Epidermal melanocyte (primary cell): Measurements from ENCODE around the gene WDR17.

ENCODE experiments used
- DNase-seq: peaks from one replicate; pipeline ENCODE4 v3.0.0; 2011; ENCODE audit warnings: low spot score; ENCODE audit not compliant: insufficient read length

Gene WDR17

GRCh38 chr4:176065435-176066291 lies at the start of gene WDR17:
WDR17 (plus strand) TSS chr4:176065841; CDS start chr4:176111581, 45,740 bp downstream.
- DNase-seq: peak; percentile 94

DNA sequence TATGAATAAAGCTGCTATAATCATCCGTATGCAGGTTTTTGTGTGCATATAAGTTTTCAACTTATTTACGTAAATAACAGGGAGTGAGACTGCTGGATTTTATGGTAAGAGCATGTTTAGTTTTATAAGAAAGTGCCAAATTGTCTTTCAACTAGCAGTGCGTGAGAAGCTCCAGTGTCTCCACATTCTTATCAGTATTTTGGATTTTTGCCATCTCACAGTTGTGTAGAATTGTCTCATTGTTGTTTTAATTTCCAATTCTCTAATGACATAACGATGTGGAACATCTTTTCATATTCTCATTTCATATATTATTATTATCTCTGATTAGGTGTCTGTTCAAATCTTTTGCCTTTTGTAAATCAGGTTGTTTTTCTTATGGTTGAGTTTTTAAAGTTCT lies 49.0 kb upstream of the WDR17 start:
- no peak for DNase-seq

DNA sequence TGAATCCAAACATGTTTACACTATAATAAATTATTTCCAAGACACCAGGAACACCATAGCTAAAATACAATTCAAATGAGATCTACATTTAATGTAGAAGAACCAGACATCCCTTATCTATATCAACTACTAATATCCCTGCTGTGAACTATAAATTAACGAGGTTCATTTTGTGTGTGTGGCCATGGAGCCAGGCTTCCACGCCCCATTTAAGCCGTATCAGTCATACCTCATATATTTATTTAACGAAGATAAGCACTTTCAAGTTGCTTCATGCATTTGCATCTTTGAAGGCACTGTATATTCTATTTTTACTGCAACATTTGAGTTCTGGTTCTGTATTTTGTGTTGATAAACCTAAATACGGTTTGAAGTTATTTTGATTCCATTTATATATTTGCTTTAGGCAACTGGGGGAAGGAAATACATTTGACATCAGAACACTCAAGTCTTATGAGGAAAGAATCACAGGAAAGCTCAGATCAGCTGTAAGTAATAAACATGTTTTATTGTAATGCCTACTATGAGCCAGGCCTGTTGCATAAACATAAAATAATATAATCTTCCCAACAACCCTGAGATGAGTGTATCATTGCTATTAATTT lies 45.1 kb upstream of the WDR17 start:
- no peak for DNase-seq

- DNase-seq: no peak
These were observed 35.2 kb upstream of the WDR17 start for GRCh38 chr4:176030391-176030790.

GRCh38 chr4:176031922-176032321 lies 33.7 kb upstream of the WDR17 start:
- no peak for DNase-seq

GRCh38 chr4:176032454-176032853 lies 33.2 kb upstream of the WDR17 start:
- no peak for DNase-seq

DNA sequence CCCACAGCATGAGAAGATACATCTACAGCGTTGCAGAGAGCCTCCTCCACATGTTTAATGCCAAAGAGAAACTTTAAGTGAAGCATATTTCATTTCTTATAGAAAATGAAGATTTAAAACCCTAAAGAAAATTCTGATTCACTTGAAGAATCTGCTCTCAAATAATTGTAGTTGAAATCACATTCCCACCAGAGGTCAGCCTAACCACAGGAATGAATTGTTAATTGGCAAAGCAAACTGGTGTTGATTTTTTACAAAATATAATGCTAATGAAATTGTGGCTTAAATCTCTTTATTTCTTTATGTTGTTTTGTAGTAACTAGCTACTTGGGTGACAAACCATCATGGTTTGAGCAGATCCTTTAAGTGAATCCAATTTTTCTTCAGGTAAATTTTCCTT lies 31.1 kb upstream of the WDR17 start:
- no peak for DNase-seq

GRCh38 chr4:176034936-176035335 lies 30.7 kb upstream of the WDR17 start:
- DNase-seq: no peak

DNA sequence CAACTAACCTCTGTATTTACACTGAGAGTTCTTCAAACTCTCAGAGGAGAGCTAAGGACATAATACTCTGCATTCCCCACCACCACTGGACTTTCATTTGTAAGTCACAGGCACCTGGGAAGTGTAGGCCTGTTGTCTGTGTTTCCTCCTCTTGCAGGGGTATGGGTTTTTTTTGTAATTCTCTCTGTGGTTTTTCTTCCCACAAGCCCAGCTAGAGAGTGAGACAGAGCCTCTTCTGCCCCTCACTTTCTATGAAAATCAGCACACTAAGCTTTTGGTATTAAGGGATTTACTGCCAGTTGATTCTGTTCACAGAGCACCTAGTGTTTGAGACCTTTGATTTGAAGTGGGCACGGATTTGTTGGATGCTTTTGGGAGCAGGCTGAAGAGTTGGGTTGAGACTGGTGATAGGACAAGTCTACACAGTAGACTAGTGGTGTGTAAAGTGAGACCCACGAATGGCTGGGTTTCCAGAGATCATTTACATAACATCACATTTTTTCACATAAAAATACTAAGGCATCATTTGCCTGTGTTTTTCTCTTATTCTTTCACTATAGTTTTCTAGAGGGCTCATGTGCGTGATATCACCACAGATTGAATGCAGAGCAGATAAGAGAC lies 28.9 kb upstream of the WDR17 start:
- no peak for DNase-seq

GRCh38 chr4:176038789-176039188 lies 26.9 kb upstream of the WDR17 start:
- DNase-seq: no peak

DNA sequence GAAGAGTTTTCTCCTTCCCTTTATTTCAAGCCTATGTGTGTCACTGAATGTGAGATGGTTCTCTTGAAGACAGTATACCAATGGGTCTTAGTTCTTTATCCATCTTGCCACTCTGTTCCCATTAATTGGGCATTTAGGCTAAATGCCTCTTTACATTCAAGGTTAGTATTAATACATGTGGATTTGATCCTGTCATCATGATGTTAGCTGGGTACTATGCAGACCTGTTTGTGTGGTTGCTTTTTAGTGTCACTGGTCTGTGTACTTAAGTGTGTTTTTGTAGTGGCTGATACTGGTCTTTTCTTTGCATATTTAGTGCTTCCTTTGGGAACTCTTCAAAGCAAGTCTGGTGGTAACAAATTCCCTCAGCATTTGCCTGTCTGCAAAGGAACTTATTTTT lies 23.4 kb upstream of the WDR17 start:
- no peak for DNase-seq

DNA sequence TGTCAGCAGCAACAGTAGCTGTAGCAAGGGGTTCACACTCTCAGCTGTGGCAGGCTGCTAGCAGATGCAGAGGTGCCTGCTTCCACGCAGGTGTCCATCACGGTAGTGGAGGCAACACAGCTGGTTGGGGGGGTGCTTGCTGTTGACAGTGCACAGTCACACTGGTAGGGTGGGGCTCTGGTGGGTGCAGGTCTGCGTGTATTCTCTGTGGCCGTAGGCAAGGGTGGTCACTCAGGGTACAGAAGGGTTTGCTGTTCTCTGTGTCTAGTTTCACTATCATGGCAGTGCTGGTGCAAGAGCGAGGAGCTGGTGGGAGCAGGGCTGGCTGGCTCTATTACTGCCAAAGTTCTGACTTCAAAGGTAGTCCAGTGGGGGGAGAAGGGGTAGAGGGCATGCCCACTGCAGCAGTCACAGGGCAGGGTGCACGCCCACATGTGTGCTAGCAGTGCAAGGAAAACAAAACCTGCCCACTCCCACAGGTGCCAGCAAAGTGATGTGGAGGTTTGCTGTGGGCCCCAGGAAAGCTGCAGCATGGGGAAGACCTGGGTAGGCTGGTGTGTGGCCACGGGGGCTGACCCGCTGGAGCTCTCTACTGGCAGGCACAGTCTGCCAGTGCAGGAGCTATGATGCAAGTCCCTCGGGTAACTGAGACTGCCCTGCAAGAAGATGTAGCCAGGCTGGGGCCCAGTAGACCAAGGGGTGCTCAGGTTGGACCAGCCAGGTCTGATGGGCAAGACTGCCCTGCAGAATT lies 21.6 kb upstream of the WDR17 start:
- no peak for DNase-seq

- DNase-seq: no peak
These were observed 21.1 kb upstream of the WDR17 start for GRCh38 chr4:176044589-176044951.

DNA sequence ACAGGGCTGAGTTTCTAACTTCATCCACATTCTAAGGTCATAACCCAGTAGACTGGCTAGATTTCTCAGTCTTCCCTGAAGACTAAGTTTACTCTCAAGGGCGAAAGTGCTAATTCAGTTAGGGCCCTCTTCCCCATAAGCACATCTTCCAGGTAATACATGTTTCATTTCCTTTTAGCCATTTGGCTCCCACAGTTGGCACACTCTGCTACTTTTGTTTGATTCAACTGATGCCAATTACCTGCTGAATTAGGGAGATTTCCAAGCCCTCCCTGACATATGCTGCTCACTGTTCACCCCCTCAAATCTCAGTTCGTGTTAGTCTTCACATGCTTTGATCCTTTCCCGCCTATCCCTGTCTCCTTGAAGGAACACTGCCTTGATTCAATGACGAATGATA lies 17.0 kb upstream of the WDR17 start:
- DNase-seq: no peak

DNA sequence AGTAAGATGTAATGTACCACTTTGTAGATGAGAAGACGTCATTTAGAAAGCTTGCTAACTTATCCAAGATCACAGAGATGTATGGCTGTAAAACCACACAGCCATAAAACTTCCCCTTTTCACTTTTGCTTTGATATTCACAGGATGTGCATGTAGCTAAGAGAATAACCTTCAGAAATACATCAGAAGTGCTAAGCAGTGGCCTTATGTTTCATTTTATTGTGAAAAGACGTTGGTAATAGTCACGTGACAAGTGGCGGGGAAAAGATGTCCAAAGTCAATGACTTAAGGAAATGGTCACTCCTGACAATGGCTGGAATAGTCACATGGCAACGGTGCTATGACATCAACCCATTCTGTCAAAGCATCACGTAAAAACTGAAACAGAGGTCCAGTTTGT lies 12.9 kb upstream of the WDR17 start:
- no peak for DNase-seq

- no peak for DNase-seq
These were observed 11.9 kb upstream of the WDR17 start for GRCh38 chr4:176053785-176054184.

GRCh38 chr4:176054942-176055341 lies 10.7 kb upstream of the WDR17 start:
- DNase-seq: no peak

GRCh38 chr4:176063718-176064117 lies 1.9 kb upstream of the WDR17 start:
- DNase-seq: no peak

DNA sequence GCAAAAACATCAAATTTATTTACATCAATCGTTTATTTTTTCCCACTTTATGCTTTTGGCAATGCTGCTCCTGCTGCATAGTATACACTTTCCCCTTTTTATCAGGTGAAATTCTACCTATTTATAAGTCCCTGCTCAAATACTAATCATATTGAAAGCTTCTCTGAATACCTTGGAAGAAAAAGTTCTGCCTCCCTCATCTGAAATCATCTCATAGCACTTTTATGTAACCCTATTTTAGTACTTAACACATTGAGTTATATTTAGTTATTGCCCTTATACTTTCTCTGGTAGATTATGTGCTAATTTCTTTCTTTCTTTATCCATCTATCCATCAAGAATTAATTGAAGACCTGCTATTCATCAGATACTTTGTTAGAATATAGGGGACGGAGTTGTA lies 1.1 kb upstream of the WDR17 start:
- DNase-seq: no peak

DNA sequence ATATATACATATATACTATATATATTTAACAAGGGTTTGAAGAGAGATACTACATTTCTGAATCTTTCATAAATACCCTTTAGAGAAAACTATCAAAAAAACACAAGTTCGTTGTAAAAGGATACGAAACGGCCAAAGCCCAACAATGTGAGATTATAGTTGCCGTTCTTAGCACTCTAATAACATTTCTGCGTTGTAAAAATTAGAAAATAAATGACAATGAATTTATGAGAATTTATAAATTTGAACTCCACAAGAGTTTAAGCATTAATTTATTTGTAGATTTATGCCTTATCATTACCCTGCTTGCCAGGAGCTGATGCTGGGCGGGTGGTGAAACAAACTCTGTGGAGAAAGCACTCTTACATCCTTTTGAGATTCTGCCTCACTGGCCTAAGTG lies 1.1 kb downstream of the WDR17 start:
- DNase-seq: no peak

- no peak for DNase-seq
These were observed 11.9 kb downstream of the WDR17 start for GRCh38 chr4:176077561-176077960.

- no peak for DNase-seq
These were observed 19.1 kb downstream of the WDR17 start for GRCh38 chr4:176084769-176085168.
